Measurements from ENCODE around the gene CELA3B.

CELA3B gene

DNA sequence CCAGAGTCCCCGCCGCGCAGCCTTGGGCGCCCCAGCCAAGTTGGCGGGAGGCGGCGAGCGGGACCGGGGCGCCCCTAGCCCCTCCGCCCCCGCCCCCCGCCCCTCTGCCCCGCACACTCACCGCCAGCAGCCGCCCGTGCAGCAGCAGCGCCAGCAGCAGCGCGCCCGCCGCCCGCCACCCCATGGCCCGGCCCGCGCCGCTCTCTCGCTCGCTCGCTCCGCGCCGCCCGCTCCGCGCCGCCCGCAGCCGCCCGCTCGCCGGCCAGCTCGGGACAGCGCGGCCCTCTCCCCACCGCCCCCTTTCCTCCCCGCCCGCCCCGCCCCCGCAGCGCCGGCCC is 39.8 kb upstream of the CELA3B start, which contains the start of gene HSPG2:
Gene HSPG2, minus strand, starts transcription at position 277 of the 338 bp plus-strand sequence. Its CDS starts 93 bp downstream, at position 184.
- Histone ChIP-seq H3K27me3 (ENCODE audit: insufficient read depth, low read depth, severe bottlenecking) (no peaks in the 10 kb centered on the region), H3K9me3 (ENCODE audit: severe bottlenecking) (no peaks in the 10 kb centered on the region), H3K36me3 (no peaks in the 10 kb centered on the region), H3K27ac (peak within 1 kb of the TSS; percentile 81), H3K4me3 (ENCODE audit: low read depth, low read length) (peak within 1 kb of the TSS; percentile 63)
- DNase-seq = no peak
- TF ChIP-seq CTCF (IDR thresholded peaks at IDR 0.05; ENCODE audit: low read depth, low read length) = no peak

GRCh38 chr1:21937372-21938121 is 39.3 kb upstream of the CELA3B start:
- no peak for TF ChIP-seq CTCF (IDR thresholded peaks at IDR 0.05; ENCODE audit: low read depth, low read length)

DNA sequence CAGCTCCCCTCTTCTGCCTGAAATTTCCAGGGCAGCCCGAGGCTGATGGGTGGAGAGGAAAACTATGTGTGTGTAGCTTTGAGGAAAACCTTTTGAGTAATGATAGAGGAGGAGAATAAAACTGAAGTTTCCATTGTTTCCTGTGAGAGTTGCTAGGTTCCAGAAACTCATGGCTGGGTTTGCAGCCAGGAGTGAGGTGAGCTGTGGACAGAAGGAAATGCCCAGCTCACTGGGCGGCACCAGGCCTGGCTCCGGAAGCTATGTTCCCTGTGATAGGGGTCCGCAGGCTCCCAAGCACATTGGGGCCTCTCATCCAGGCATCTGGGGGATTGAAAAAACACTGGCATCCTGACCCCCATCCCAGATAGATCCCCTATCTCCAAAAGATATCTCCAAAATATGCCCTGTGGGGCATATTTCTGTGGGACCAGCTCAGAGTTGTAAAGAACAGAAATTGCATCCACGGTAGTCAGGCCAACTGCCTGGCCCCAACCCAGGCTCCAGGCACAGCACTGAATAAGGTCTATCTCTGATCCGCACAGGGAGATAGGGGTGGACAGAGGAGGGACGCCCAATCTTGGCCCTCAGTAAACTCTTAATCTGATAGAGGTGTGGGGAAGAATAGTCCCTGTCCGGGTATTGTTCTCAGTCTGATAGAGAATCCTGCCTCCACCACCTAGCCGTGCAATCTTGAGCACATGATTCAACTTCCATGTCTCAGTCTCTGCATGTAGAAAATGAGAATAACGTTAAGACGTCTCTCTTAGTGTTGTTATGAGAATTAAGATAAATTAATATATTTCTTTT is 37.9 kb upstream of the CELA3B start:
- Histone ChIP-seq H3K27ac (no peak overlapping the region), H3K36me3 (no peaks in the 10 kb centered on the region), H3K4me3 (ENCODE audit: low read depth, low read length) (no peak overlapping the region), H3K27me3 (ENCODE audit: insufficient read depth, low read depth, severe bottlenecking) (no peaks in the 10 kb centered on the region), H3K9me3 (ENCODE audit: severe bottlenecking) (no peaks in the 10 kb centered on the region)
- no peak for TF ChIP-seq CTCF (IDR thresholded peaks at IDR 0.05; ENCODE audit: low read depth, low read length)
- DNase-seq = no peak

More at GRCh38 chr1:21937372-21938121, 39.3 kb upstream of the CELA3B start:
- peak overlapping the region; percentile 46 for H3K4me3 ChIP-seq (ENCODE audit: low read depth, low read length)
- peak; percentile 85 for DNase-seq
- no peaks in the 10 kb centered on the region for H3K27me3 ChIP-seq (ENCODE audit: insufficient read depth, low read depth, severe bottlenecking)
- H3K27ac ChIP-seq = peak overlapping the region; percentile 81
- H3K9me3 ChIP-seq (ENCODE audit: severe bottlenecking) = no peaks in the 10 kb centered on the region
- H3K36me3 ChIP-seq = no peaks in the 10 kb centered on the region

DNA sequence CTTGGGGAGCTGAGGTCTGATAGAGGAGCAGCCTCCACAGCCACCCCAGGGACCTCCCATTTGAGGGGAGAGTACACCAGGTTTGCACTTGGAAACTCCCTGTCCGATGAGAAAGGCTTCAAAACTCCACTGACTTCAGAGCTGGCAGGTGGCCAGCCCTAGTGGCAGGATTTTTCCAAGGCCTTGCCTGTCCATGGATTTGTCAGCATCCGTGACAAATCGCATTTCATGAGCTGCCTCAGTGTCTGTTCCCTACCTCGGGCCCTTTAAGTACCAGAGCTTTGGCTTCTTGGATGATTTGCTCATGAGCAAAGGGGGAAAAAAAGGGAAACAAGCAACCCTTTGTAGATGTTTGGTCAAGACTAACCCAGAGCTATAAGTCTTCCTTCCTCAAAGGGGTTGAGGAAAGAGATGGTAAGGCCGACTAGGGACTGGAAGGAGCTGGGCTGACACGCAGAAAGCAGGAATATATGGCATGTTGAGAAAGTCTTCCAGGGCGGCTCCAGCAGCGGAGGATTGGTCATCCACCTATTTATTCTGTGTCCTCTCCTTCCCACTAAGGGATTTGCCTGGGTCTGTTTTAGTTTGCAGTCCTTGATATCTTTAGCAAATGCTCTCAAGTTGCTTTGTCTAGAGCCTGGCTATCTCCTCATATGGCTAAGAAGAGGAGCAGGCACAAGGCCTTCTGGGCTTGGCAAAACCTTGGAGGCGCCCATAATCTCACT is 37.0 kb upstream of the CELA3B start:
- peak; percentile 75 for DNase-seq
- Histone ChIP-seq H3K4me3 (ENCODE audit: low read depth, low read length) (no peak overlapping the region), H3K36me3 (no peaks in the 10 kb centered on the region), H3K27me3 (ENCODE audit: insufficient read depth, low read depth, severe bottlenecking) (no peaks in the 10 kb centered on the region), H3K9me3 (ENCODE audit: severe bottlenecking) (no peaks in the 10 kb centered on the region), H3K27ac (peak overlapping the region; percentile 21)
- peak; percentile 50 for TF ChIP-seq CTCF (IDR thresholded peaks at IDR 0.05; ENCODE audit: low read depth, low read length)

DNA sequence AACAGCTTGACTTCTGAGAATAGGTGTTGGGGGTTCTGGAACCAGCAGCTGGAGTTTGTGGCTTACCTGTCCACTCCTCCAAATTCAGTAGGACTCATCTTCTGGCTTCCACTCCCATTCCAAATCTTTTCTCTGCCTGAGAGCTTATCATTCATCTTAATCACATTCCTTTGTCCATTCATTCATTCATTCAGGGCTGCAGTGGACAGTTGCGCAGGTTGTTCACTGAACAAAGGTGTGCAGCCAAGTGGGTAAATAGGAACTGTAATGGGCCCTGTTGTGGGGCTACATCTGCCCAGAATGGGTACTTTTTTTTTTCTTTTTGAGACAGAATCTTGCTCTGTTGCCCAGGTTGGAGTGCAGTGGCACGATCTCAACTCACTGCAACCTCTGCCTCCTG is 36.3 kb upstream of the CELA3B start:
- Histone ChIP-seq H3K36me3 (no peaks in the 10 kb centered on the region), H3K4me3 (ENCODE audit: low read depth, low read length) (no peak overlapping the region), H3K27me3 (ENCODE audit: insufficient read depth, low read depth, severe bottlenecking) (no peaks in the 10 kb centered on the region), H3K27ac (no peak overlapping the region; the same call in 1 of the 2 replicates), H3K9me3 (ENCODE audit: severe bottlenecking) (no peaks in the 10 kb centered on the region)
- DNase-seq = no peak
- no peak for TF ChIP-seq CTCF (IDR thresholded peaks at IDR 0.05; ENCODE audit: low read depth, low read length)
